Subcutaneous adipose tissue (tissue), 4 donors: ENCODE measurements around the gene PBX1. TPM values are rescaled to one million over a fixed set of nuclear protein-coding genes. Genes with fewer than 3 reads are reported as not detected.

Experiments used
- total RNA-seq, 4 donors: library from RNA; depleted of rRNA; stranded (reverse); fragments of >200 nt; gene quantifications; one replicate each; pipeline ENCODE4 v1.1.0, GENCODE V29; 2016
- TF ChIP-seq, protein P1 (sequence below): fragments of 450-650 bp; IDR thresholded peaks from one replicate; pipeline ENCODE4 v1.5.1; 2016; ENCODE audit warnings: low read depth, mild to moderate bottlenecking, control low read depth, antibody characterized with exemption, moderate library complexity

Gene PBX1
- total RNA-seq, 4 donors from 2014 or later, result 36.5 to 61.1 (median 54.2) TPM

DNA sequence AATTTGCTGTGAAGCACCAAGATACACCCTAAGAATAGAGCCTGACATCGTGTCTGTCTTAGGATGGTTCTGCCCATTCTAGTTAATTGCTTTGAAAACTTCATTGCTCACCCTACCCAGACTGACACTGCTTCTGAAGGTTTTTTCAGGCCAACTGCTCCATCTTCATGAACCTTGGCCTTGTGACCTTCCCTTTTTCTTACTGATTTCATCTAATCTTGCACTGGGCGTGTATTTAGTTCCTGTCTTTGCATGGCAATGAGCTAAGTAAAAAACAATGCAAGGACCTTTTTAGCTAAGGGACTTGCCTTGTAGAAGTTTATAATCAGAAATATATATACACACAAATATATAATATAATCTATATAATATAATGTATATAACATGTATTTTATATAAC, 108.0 kb downstream of the PBX1 start:
- TF ChIP-seq, protein P1, sequence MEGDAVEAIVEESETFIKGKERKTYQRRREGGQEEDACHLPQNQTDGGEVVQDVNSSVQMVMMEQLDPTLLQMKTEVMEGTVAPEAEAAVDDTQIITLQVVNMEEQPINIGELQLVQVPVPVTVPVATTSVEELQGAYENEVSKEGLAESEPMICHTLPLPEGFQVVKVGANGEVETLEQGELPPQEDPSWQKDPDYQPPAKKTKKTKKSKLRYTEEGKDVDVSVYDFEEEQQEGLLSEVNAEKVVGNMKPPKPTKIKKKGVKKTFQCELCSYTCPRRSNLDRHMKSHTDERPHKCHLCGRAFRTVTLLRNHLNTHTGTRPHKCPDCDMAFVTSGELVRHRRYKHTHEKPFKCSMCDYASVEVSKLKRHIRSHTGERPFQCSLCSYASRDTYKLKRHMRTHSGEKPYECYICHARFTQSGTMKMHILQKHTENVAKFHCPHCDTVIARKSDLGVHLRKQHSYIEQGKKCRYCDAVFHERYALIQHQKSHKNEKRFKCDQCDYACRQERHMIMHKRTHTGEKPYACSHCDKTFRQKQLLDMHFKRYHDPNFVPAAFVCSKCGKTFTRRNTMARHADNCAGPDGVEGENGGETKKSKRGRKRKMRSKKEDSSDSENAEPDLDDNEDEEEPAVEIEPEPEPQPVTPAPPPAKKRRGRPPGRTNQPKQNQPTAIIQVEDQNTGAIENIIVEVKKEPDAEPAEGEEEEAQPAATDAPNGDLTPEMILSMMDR, result no peak

DNA sequence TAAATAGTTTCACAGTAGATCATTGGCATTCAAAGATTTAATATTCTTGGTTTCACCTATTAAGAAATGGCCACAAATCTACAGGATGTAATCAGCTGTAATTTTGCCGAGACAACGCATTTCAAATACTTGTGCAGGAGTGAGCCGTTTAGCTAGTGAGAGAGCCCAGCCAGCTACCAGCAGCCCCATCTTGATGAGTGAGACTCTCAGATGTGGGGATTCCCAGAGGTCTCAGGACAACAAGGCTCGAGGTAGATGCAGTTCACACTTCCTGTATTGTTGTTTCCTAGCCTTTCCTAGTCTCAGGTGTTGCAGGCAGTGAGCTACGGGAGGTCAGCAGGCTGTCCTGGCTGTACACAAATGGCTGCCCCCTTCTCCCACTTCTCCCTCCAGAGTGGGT, 108.6 kb downstream of the PBX1 start:
- TF ChIP-seq, protein P1, result no peak

DNA sequence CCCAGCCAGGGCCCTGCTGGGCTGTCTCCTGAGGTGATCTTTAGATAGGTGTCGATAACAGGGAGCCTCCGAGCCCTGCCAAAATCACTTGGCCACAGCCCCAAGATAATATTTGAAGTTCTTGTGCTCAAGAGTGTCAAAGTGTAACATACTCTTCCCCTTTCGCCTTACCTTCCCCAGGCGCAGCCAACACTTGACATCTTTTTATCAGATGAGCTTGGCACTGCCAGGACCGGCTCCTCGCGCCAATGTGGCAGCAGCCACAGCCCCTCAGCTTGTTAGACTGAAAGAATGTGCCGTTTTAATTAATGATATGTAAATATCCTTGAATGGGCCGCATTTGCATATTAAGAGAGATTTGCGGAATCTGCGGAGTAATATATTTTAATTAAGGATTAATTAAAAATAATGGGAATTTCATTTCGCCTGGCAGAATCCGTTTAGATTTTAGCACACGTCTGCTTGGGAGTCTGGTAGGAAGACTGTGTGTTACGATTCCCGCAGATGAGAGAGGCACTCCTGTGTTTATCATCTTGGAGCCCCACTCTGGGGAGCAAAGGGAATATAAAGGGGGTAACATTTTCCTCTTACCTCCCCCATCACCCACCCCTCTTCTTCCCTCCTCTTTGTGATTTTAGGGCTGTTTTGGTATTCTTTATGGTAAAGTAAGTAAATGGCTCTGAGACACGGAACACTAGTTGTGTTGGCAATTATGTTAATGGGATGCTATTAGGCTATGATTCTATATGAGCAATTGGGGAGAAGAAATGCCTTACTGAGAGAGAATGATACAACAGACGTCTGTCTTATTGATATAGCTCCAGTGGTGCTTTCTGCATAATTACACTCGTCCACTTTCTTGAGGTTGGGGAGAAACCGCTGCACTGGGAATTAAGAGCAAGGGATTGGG, 109.8 kb downstream of the PBX1 start:
- TF ChIP-seq, protein P1, result no peak

DNA sequence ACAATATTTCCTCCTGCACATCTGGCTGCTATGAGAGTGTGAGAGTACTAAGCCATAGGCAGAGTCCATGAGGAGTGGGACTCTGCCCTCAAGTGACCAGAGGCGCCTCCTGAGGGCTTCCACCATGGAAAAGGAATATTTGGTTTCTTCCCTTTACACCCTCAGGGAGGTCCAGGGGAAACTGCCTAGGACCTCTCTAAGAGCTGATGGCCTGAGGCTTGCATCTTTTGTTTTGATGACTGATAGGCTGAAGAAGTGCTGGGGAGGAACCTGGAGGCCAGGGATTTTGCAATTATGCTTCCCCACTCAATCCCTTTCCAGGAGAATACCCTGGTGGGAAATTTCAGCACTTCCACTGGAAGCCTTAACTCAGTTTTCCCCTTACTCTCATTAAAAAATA, 111.0 kb downstream of the PBX1 start:
- TF ChIP-seq, protein P1, result no peak

DNA sequence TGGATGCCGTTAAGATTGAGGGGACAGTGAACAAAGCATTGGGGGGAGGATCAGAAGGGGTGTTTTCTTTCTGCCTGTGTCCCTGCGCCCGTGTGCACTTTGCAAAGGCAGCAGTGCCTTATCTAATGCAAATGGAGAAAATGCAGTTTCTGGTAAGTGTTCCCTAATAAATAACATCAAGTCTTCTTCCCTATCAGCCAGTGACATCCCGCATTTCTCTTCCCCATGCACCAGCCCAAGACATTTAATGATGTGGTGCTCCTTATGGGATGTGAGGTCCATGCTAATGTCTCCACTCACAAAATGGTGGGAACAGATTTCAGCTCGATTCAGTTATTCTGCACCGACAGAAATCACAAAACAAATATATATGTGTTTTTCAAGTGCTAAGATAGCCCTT, 111.8 kb downstream of the PBX1 start:
- TF ChIP-seq, protein P1, result no peak

DNA sequence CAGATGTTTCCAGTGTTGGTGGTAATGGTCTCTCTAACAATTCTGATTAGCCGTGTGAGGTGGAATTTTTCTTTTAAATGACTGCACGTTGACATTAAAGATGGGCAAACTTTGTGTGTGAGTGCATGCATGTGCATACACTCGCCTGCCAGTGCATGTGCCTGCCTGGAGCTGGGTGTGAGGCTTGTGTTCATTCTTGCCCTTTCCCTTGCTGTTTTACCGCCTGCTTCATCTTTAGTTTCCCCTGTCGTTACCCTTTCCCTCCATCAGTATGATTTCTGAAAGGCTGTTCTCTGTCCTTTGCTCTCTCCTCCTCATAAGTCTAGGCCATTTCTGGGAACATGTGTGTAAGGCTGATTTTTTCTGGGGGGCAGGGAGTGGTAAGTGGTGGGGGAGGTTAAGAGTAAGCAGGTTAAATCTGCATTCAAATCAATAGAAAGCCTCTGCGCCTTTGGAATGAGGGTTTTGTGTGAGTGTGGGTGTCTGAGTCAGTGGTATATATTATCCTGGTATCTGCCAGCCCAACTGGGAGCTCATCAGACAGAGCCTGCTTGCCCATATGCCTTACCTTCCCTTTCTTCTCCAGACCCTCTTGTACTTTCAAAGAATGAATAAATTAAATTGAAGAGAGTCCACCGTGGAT, 112.5 kb downstream of the PBX1 start:
- TF ChIP-seq, protein P1, result no peak

DNA sequence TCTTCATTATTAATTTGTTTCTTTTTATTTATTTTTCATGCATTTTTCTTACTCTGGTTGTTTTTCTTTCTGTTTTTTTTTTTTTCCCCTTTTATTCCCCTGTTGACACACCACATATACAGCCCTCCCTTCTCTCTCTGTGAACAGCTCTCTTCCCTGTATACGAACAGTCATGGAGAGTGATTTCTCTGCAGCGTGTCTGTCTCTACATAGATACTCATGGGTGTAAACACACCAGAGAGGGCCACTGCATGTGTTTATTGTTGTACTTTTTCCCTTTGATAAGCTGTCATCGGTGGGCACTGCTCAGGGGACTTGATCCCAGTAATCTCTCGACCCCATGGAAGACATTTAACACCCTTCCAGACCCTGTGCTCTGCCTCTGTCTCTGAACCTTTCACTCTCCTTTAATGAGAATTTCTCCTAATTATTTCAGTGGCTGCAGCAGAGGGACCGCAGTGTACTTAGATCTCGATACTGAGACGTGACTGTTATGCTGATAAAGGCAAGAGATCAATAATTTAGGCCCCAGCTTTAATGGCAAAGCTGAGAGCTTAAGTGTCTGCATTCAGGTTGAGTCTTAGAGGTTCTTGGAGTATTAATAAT, 113.1 kb downstream of the PBX1 start:
- TF ChIP-seq, protein P1, result no peak
